Measurements from ENCODE around the gene JAM2. TPM values are rescaled to one million over a fixed set of nuclear protein-coding genes. Genes with fewer than 3 reads are reported as not detected.

The JAM2 gene
- polyA plus RNA-seq, 2 of the 4 experiments (the other 2 are of a cell fraction), result 0.01 TPM

- POLR2A ChIA-PET, result no interaction called here
- no peaks in the 10 kb centered on the region for H3K9me3 ChIP-seq
- WGBS (ENCODE audit: missing lambda C conversion rate), result 35% methylated on average over 2 of the region's 2 CpGs
- FAIRE-seq (no peak), ATAC-seq (no peak), DNase-seq (ENCODE audit: low read depth in 1 of 2, low spot score in 1 of 2) (no peak)
- no peak overlapping the region for H3K4me3 ChIP-seq
- TF ChIP-seq, protein P1, sequence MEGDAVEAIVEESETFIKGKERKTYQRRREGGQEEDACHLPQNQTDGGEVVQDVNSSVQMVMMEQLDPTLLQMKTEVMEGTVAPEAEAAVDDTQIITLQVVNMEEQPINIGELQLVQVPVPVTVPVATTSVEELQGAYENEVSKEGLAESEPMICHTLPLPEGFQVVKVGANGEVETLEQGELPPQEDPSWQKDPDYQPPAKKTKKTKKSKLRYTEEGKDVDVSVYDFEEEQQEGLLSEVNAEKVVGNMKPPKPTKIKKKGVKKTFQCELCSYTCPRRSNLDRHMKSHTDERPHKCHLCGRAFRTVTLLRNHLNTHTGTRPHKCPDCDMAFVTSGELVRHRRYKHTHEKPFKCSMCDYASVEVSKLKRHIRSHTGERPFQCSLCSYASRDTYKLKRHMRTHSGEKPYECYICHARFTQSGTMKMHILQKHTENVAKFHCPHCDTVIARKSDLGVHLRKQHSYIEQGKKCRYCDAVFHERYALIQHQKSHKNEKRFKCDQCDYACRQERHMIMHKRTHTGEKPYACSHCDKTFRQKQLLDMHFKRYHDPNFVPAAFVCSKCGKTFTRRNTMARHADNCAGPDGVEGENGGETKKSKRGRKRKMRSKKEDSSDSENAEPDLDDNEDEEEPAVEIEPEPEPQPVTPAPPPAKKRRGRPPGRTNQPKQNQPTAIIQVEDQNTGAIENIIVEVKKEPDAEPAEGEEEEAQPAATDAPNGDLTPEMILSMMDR (IDR thresholded peaks at IDR 0.05), result no peak
- no peak for TF ChIP-seq ZC3H11A (IDR thresholded peaks at IDR 0.05)
- TF ChIP-seq, protein P2, sequence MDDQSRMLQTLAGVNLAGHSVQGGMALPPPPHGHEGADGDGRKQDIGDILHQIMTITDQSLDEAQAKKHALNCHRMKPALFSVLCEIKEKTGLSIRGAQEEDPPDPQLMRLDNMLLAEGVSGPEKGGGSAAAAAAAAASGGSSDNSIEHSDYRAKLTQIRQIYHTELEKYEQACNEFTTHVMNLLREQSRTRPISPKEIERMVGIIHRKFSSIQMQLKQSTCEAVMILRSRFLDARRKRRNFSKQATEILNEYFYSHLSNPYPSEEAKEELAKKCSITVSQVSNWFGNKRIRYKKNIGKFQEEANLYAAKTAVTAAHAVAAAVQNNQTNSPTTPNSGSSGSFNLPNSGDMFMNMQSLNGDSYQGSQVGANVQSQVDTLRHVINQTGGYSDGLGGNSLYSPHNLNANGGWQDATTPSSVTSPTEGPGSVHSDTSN (IDR thresholded peaks at IDR 0.05), result no peak
- TF ChIP-seq, protein P3, sequence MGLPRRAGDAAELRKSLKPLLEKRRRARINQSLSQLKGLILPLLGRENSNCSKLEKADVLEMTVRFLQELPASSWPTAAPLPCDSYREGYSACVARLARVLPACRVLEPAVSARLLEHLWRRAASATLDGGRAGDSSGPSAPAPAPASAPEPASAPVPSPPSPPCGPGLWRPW (IDR thresholded peaks at IDR 0.05), result no peak
- no peak overlapping the region for H3K4me2 ChIP-seq
- CTCF ChIA-PET, result interaction anchor here (0.7 to 3.9 kb wide), 2 partner anchors 18 to 1083 kb away, joined by 3 to 19 read pairs; no protein-coding TSS in a partner anchor
- H3K4me1 ChIP-seq, result no peaks in the 10 kb centered on the region
- H3K27ac ChIP-seq, result no peak overlapping the region
Observed at GRCh38 chr21:25626757-25627156, 12.3 kb upstream of the JAM2 start.

DNA sequence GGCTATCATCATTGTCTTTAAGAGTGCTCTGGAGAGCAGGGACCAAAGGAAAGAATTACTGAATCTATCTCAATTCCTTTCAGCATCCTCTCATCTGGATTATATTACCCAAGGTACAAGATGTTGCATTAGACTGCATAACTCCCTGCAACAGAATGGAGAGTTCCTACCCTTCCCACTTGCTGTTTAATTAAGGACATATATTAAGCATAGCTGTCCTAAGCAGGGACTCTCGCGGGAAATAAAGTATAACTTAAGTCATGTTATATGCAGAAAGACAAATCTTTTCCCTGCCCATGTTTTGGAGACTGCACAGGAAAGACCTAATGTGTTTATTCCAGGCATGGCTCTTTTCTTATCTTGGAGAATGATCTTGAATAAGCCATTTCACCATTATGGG lies 6.8 kb upstream of the JAM2 start:
- FAIRE-seq (no peak), DNase-seq (ENCODE audit: low read depth in 1 of 2, low spot score in 1 of 2) (no peak), ATAC-seq (no peak)
- no peak overlapping the region for H3K27ac ChIP-seq
- H3K4me1 ChIP-seq, result no peaks in the 10 kb centered on the region
- H3K4me2 ChIP-seq, result no peak overlapping the region
- no peak overlapping the region for H3K4me3 ChIP-seq
- POLR2A ChIA-PET, result no interaction called here
- CTCF ChIA-PET, result no interaction called here
- H3K9me3 ChIP-seq, result no peaks in the 10 kb centered on the region
- WGBS (ENCODE audit: missing lambda C conversion rate), result 78% methylated on average over 2 of the region's 2 CpGs
- TF ChIP-seq, protein P1 (IDR thresholded peaks at IDR 0.05), result no peak
- no peak for TF ChIP-seq USF2 (IDR thresholded peaks at IDR 0.05)
- no peak for TF ChIP-seq JUN (IDR thresholded peaks at IDR 0.05)
- no peak for TF ChIP-seq RARB (CRISPR knock-in tag; IDR thresholded peaks at IDR 0.05)
- TF ChIP-seq, protein P3 (IDR thresholded peaks at IDR 0.05), result no peak
- TF ChIP-seq BHLHE40 (IDR thresholded peaks at IDR 0.05; ENCODE audit: low read depth, low read length), result no peak
- TF ChIP-seq NR3C1 (IDR thresholded peaks at IDR 0.05), result no peak

DNA sequence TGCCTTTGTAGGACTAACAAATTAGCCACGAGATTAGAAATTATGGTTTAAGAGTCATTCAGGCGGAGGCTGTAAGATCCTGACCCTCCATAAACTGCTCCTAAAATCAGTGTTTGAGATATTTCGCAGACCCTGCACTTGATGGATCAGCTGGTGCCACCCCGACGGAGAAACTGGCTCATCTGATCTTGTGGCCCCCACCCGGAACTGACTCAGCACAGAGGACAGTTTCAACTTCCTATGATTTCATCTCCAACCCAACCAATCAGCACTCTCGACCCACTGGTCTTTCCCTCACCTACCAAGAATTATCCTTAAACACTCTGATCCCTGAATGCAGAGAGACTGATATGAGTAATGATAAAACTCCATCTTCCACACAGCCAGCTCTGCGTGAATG lies 3.7 kb upstream of the JAM2 start:
- FAIRE-seq (no peak), DNase-seq (ENCODE audit: low read depth in 1 of 2, low spot score in 1 of 2) (no peak), ATAC-seq (no peak)
- no peak overlapping the region for H3K4me2 ChIP-seq
- no peak overlapping the region for H3K4me3 ChIP-seq
- no peaks in the 10 kb centered on the region for H3K9me3 ChIP-seq
- POLR2A ChIA-PET, result no interaction called here
- 22% methylated on average over 8 of the region's 8 CpGs for WGBS (ENCODE audit: missing lambda C conversion rate)
- TF ChIP-seq MYC (IDR thresholded peaks at IDR 0.05; ENCODE audit: borderline replicate concordance, low read length), result no peak
- no peak for TF ChIP-seq HOXB5 (CRISPR knock-in tag; IDR thresholded peaks at IDR 0.05)
- no peak for TF ChIP-seq REST (IDR thresholded peaks at IDR 0.05)
- TF ChIP-seq, protein P3 (IDR thresholded peaks at IDR 0.05), result no peak
- no peak for TF ChIP-seq BHLHE40 (IDR thresholded peaks at IDR 0.05; ENCODE audit: low read depth, low read length)
- TF ChIP-seq RARB (CRISPR knock-in tag; IDR thresholded peaks at IDR 0.05), result no peak
- no peak for TF ChIP-seq RNF2 (IDR thresholded peaks at IDR 0.05; ENCODE audit: borderline replicate concordance, low read depth)
- TF ChIP-seq JUN (IDR thresholded peaks at IDR 0.05), result no peak
- no peak for TF ChIP-seq MAZ (IDR thresholded peaks at IDR 0.05; ENCODE audit: borderline replicate concordance, low read depth, low read length)
- TF ChIP-seq RAD21 (conservative IDR thresholded peaks at IDR 0.05 in 1 of 2, IDR thresholded peaks at IDR 0.05 in 1 of 2), result no peak
- TF ChIP-seq EP300 (IDR thresholded peaks at IDR 0.05), result no peak
- TF ChIP-seq, protein P2 (IDR thresholded peaks at IDR 0.05), result no peak
- no peak for TF ChIP-seq ESRRA (IDR thresholded peaks at IDR 0.05; ENCODE audit: borderline replicate concordance, low read length)
- H3K4me1 ChIP-seq, result peaks cover 3% of the 10 kb centered on the region; the same call in 1 of the 3 replicates
- H3K27ac ChIP-seq, result no peak overlapping the region
- CTCF ChIA-PET, result no interaction called here
